Heart left ventricle (tissue), 13 donors: Measurements from ENCODE around the gene KLHL26.

Experiments
- POLR2A ChIP-seq, 2 donors: fragments of 450-650 bp; IDR thresholded peaks; one replicate each; pipeline ENCODE4 v1.6.1; 2017; ENCODE audit warnings: antibody characterized with exemption in 2 of 2, mild to moderate bottlenecking in 2 of 2, moderate library complexity in 2 of 2
- TF ChIP-seq, protein P1 (sequence below), 12 donors: fragments of 200-600 bp; sonication (generic) in 4 of 12; IDR thresholded peaks; one replicate each; pipeline versions ENCODE4 v1.5.0 to v1.8.0; 2018 to 2022; ENCODE audit warnings: antibody characterized with exemption in 12 of 12, mild to moderate bottlenecking in 5 of 12
- donor health status: ischemic (EF 13 %, LVEDD 7.1; RV severe dilation, severe dysfunction).
- donor health status: DM: no; HTN: yes; CAD: no.
- donor health status: DM: no; HTN: no; CAD: no.
- donor health status: ischemic (EF 25% LVEDD 6.9; RV normal size, moderate dysfunction).
- donor health status: ischemic (EF 25% LVEDD 5.7; RV mildly dilated, moderate dysfunction).
- donor health status: ischemic (EF 35%, LVEDD 5.7; RV mildly dilated, moderate dysfunction).
- donor health status: nonischemic (EF 11% LVEDD 7.7; RV severe dilation, severe dysfunction).
- donor health status: DM: yes; HTN: yes; CAD: no.
- donor health status: PGD.
- donor health status: ischemic (EF 29% LVEDD 5.4; RV normal size, mild dysfunction).
- donor health status: nonischemic (EF 23%, LVEDD 6.1; RV moderate dilation, normal function).

DNA sequence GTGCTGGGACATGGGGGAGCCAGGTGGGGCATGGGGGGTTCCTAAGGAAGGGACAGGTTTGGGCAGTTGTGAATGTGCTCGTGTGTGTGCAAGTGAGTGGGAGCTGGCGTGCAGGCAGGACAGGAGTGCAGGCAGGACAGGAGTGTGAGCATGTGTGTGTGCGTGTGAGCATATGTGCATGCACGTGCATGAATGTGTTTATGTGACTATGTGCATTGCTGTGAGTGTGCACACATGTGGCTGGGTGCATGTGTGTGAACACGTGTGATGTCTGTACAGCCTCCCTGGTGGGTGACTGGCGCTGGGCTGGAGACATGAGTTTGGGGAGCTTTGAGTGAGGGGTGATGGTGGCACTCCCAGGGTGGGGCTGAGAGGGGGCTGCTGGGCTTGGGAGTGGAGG lies 80.0 kb downstream of the KLHL26 start:
- TF ChIP-seq POLR2A (IDR thresholded peaks at IDR 0.05): no peak
- TF ChIP-seq, protein P1, sequence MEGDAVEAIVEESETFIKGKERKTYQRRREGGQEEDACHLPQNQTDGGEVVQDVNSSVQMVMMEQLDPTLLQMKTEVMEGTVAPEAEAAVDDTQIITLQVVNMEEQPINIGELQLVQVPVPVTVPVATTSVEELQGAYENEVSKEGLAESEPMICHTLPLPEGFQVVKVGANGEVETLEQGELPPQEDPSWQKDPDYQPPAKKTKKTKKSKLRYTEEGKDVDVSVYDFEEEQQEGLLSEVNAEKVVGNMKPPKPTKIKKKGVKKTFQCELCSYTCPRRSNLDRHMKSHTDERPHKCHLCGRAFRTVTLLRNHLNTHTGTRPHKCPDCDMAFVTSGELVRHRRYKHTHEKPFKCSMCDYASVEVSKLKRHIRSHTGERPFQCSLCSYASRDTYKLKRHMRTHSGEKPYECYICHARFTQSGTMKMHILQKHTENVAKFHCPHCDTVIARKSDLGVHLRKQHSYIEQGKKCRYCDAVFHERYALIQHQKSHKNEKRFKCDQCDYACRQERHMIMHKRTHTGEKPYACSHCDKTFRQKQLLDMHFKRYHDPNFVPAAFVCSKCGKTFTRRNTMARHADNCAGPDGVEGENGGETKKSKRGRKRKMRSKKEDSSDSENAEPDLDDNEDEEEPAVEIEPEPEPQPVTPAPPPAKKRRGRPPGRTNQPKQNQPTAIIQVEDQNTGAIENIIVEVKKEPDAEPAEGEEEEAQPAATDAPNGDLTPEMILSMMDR (IDR thresholded peaks at IDR 0.05): no peak
